ENCODE measurements around the gene TOB1. TPM values are rescaled to one million over a fixed set of nuclear protein-coding genes. Genes with fewer than 3 reads are reported as not detected.
A peak's percentile ranks its signal among the peaks of the same experiment; 100 is the strongest.

Gene TOB1
- total RNA-seq, 6 experiments from 2014 or later = 76.3 to 94.1 (median 89.1) TPM

DNA sequence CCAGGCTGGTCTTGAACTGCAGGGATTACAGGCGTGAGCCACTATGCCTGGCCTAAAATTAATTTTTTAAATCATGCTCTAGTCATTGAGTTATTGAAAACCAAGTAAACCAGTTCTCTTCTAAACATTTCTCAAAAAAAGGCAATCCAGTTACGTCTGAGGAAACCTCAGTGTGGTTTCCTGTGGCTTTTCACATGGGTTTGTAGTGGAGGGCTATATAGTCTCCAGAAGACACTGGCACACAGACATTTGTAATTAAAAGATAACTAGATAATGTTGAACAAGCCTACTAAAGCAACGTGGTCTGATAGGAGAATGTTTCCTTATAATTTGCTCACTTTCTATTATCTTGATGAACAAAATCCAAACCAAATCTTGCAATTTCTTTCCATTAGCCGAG lies 5.2 kb upstream of the TOB1 start:
- peaks cover 14% of the 10 kb centered on the region for H3K4me1 Mint-ChIP-seq (ENCODE audit: low read depth)
- no peaks in the 10 kb centered on the region for H3K27me3 Mint-ChIP-seq (ENCODE audit: insufficient read depth)
- no peak for DNase-seq
- no peaks in the 10 kb centered on the region for H3K36me3 Mint-ChIP-seq (ENCODE audit: low read depth)
- TF ChIP-seq, protein P1, sequence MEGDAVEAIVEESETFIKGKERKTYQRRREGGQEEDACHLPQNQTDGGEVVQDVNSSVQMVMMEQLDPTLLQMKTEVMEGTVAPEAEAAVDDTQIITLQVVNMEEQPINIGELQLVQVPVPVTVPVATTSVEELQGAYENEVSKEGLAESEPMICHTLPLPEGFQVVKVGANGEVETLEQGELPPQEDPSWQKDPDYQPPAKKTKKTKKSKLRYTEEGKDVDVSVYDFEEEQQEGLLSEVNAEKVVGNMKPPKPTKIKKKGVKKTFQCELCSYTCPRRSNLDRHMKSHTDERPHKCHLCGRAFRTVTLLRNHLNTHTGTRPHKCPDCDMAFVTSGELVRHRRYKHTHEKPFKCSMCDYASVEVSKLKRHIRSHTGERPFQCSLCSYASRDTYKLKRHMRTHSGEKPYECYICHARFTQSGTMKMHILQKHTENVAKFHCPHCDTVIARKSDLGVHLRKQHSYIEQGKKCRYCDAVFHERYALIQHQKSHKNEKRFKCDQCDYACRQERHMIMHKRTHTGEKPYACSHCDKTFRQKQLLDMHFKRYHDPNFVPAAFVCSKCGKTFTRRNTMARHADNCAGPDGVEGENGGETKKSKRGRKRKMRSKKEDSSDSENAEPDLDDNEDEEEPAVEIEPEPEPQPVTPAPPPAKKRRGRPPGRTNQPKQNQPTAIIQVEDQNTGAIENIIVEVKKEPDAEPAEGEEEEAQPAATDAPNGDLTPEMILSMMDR (IDR thresholded peaks at IDR 0.05) = no peak
- no peak overlapping the region for H3K27ac Mint-ChIP-seq
- no peaks in the 10 kb centered on the region for H3K9me3 Mint-ChIP-seq
- H3K4me3 Mint-ChIP-seq = no peak overlapping the region

DNA sequence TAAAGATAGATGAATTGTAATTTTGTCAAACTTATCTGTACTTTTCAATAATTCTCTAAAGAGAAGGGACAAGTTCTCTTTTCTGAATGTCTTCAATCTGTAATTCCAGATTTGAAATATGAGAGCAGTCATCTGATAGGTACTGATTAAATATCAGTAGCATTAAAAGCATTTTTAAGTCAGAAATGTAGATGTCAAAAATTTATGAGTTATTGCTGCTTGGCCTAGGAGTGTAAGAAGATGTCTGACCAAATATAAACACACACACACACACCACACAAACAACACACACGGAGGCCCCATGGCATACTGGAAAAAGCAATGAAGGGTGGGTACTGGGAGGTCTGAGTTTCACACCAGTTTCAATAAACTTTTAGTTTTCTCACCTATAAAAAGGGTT lies 2.4 kb upstream of the TOB1 start:
- no peak for DNase-seq
- peaks cover 18% of the 10 kb centered on the region for H3K36me3 Mint-ChIP-seq (ENCODE audit: low read depth)
- H3K27me3 Mint-ChIP-seq (ENCODE audit: insufficient read depth) = peaks cover 6% of the 10 kb centered on the region; the same call in 1 of the 2 replicates
- H3K4me1 Mint-ChIP-seq (ENCODE audit: low read depth) = peaks cover 24% of the 10 kb centered on the region
- peak overlapping the region; percentile 94 for H3K4me3 Mint-ChIP-seq
- peaks cover 4% of the 10 kb centered on the region for H3K9me3 Mint-ChIP-seq
- H3K27ac Mint-ChIP-seq = peak overlapping the region; percentile 95
- TF ChIP-seq, protein P1 (IDR thresholded peaks at IDR 0.05) = no peak

DNA sequence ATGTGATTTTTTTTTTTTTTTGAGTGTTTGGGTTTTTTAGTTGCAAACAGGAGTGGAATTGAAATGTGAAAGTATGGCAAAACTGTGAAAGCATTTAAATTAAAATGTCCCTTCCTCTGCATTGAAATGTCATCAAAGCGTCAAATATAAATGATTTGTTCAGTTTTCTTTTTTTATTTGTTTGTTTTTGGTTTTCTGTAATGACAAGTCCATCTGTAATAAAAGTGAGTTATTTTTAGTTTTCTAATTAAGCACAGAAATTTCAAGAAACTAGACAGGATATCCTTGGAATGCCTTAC lies 1.9 kb upstream of the TOB1 start:
- Mint-ChIP-seq H3K27ac (peak overlapping the region; percentile 95), H3K4me3 (peak overlapping the region; percentile 94), H3K27me3 (ENCODE audit: insufficient read depth) (peaks cover 6% of the 10 kb centered on the region; the same call in 1 of the 2 replicates), H3K9me3 (peaks cover 4% of the 10 kb centered on the region), H3K4me1 (ENCODE audit: low read depth) (peaks cover 29% of the 10 kb centered on the region), H3K36me3 (ENCODE audit: low read depth) (peaks cover 23% of the 10 kb centered on the region)
- TF ChIP-seq, protein P1 (IDR thresholded peaks at IDR 0.05) = no peak
- no peak for DNase-seq

DNA sequence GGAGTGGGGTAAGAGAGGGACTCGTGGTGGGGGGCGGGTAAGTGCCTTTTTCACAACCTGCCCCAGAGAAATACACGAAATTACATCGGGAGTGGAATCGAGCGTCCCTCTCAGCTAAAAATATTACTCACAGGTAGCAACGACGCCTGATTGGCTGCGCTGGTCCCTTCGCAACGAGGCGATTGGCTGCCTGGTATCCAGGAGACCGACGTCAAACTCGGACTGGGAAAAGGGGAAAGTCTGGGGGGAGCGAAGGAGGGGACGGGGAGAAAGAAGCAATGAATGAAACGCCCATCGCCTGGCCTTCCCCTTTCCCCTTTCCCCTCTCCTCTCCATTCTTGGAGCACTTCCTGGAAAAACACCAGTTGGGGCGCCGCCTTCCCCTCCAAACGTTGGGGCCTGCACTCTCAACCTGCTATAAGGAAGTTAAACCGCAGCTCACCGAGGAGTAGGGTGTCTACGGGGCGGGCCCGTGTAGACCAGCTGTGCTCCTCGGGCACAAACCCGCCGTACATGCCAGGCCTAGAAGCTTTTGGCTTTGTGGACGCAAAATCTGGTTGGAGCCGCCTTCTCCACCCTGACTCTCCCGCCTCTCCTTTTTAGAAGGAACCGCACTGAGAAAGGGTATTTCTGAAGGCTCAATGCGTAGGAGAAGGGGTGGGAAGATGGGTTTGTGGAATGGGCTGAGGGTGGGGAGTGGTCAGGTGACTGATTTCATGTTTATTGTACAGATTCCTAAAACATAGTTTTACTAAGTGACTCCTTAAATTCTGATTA lies 1.4 kb upstream of the TOB1 start:
- Mint-ChIP-seq H3K4me1 (ENCODE audit: low read depth) (peaks cover 32% of the 10 kb centered on the region), H3K4me3 (peak overlapping the region; percentile 94), H3K27ac (peak overlapping the region; percentile 95), H3K36me3 (ENCODE audit: low read depth) (peaks cover 27% of the 10 kb centered on the region), H3K9me3 (peaks cover 4% of the 10 kb centered on the region), H3K27me3 (ENCODE audit: insufficient read depth) (peaks cover 6% of the 10 kb centered on the region; the same call in 1 of the 2 replicates)
- TF ChIP-seq, protein P1 (IDR thresholded peaks at IDR 0.05) = no peak
- DNase-seq = peak; percentile 95

DNA sequence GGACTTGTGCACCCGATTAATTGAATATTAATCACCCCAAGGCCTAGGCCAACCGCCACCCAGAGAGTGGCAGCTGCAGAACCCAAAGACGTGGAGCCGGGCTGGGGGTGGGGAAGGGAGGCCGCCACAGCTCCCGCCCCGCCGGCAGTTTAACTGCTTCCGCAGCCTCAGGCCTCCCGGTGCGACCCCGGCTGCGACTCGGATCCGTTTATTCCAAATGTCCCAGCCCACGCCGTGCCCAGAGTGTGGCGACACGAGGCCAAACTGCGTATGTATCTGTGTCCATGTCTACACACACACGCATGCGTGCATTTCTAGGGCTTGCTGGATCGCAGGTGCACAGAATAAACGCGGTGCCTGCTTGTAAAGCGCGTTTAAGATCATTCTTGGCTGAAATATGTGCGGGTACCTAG lies 802 bp upstream of the TOB1 start:
- Mint-ChIP-seq H3K27me3 (ENCODE audit: insufficient read depth) (peaks cover 6% of the 10 kb centered on the region; the same call in 1 of the 2 replicates), H3K4me3 (peak overlapping the region; percentile 94), H3K4me1 (ENCODE audit: low read depth) (peaks cover 35% of the 10 kb centered on the region), H3K36me3 (ENCODE audit: low read depth) (peaks cover 29% of the 10 kb centered on the region), H3K9me3 (peaks cover 4% of the 10 kb centered on the region), H3K27ac (peak overlapping the region; percentile 95)
- TF ChIP-seq, protein P1 (IDR thresholded peaks at IDR 0.05) = no peak
- DNase-seq = peak; percentile 48
